GM19240 (cell line): ENCODE results near the gene LRRC4B.

Source experiments
- DNase-seq: peaks from one replicate; pipeline ENCODE4 v3.0.0; 2011; ENCODE audit warnings: low spot score; ENCODE audit not compliant: insufficient read length

Gene LRRC4B

DNA sequence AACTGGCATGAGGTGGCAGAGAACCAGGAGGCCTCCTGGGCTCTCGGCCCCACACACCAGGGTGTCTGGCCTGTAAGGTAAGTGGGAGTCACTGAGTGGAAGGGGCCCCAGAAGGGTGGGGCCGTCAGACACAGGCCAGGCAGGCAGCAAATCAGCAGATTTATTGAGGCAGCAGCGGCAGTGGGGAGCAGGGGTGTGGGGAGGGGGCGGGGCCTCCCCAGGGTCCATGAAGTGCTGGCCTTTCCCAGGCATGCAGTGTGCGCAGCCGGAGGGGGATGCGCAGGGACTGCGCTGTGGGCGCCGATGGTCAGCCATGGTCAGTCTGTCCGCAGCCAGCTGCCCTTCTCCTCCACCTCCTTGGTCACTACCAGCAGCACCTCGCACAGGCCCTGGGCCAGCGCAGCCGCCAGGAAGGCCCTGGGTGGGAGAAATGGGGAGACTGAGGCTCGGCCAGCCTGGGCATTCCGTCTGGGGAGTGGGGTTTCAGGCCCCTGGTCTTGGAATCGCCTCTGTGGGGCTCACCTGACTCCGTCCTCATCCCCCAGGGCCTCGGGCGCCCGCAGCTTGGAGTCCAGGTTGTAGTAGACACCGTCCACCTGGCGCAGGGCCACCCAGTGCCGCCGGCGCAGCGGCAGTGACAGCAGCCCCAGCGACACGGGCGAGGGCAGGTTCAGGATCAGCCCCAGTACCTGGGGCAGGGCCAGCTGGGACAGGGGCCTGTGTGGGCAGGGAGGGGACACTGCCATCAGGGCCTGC lies 62.2 kb downstream of the LRRC4B start:
- DNase-seq: no peak

DNA sequence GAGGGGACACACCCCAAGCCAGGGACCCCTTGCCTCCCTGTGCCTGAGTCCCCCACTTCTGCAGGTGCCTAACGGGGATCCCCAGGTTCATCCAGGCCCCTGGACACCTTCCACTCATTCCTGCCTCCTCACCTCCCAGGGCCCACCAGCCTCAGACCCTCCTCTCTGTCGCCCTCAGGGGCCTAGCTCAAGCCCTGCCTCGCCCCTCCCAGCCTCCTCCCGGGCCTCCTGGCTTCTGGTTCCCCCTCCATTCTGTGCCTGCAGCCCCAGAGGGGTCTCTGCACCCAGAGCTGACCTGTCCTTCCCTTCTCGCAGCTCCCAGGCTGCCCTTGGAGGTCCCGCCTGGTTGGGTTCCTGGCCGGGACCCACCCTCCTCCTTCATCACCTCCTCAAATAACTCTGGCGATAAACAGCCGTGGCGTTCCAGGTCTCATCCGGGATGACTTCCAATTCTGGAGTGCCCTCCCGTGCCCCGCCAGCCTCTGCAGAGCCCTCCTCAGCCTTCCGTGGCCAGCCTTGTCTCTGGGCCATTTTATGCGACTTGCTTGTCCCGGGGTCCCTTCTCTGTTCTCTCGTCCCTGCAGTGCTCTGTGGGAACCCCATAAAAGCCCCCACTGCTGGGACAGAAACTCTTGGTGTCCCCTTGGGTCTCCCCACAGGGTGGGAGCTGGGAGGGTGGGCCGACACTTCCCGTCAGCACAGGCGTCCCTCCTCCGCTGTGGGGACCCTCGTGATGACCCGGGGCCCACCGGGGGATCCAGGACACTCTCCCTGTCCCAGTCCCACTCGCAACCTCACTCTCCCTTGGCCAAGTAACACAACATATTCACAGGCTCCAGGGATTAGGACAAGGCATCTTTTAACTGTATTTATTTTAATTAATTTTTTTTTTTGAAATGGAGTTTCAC lies 66.4 kb downstream of the LRRC4B start:
- DNase-seq: no peak

DNA sequence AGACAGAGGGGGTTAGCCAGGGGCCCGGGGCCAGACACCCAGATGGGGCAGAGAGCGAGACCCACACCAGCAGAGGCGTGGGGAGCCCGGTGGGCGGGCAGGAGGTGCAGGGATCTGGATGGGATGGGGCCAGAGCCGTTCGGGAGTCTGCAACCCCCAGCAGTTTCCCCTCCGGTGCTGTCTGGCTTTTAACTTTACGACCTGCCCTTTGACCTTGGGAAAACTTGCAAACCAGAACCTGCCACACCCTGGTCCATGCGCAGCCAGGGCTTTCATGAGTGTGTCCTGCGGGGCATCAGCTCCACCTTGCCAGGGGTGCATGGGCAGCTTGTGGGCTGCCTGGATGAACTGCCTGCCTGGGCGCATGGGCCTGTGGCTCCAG lies 67.1 kb downstream of the LRRC4B start:
- no peak for DNase-seq

DNA sequence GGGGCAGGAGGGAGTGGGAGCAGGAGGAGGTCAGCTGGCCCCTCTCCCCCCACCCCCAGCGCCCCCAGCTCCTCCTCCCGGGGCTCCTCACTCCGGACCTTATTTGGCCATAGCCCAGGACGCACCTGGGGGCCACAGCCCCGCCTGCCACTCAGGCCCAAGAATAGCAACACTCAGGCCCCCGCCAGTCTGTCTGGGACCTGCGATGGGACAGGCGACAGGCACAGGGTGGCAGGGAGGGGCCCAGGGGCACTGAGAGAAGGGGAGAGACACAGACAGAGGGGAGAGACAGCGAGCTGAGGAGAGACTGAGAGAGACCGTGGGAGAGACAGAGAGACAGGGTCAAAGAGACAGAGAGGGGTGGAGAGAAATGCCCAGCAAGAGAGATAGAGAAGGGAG lies 67.5 kb downstream of the LRRC4B start:
- no peak for DNase-seq

DNA sequence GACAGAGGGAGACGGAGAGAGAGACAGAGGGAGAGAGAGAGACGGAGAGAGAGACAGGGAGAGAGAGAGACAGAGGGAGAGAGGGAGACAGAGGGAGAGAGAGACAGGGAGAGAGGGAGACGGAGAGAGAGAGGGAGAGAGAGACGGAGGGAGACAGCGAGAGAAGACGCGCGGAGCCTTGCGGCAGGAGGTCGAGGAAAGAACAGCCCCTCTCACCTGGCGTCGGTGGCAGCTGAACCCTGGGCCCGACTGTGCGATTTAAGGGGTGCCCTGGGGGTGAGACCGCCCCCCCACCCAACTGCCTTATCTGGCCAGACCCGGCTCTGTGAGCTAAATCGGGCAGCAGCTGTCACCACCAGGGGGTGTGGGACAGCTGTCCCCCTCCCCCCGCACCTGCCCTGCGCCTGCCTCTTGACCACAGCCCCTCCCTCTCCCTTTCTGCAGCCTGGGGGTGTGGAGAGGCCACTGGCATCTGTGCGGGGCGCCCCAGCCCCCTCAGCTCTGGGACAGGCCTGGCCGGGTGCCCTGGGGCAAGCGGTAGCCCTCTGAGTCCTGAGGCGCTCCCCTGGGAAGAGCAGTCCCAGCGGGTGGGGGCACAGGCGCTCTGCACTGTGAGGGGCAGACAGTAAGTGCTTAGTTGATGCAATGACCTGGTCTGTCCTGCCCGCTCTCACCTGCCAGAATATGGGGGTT lies 68.0 kb downstream of the LRRC4B start:
- DNase-seq: no peak

DNA sequence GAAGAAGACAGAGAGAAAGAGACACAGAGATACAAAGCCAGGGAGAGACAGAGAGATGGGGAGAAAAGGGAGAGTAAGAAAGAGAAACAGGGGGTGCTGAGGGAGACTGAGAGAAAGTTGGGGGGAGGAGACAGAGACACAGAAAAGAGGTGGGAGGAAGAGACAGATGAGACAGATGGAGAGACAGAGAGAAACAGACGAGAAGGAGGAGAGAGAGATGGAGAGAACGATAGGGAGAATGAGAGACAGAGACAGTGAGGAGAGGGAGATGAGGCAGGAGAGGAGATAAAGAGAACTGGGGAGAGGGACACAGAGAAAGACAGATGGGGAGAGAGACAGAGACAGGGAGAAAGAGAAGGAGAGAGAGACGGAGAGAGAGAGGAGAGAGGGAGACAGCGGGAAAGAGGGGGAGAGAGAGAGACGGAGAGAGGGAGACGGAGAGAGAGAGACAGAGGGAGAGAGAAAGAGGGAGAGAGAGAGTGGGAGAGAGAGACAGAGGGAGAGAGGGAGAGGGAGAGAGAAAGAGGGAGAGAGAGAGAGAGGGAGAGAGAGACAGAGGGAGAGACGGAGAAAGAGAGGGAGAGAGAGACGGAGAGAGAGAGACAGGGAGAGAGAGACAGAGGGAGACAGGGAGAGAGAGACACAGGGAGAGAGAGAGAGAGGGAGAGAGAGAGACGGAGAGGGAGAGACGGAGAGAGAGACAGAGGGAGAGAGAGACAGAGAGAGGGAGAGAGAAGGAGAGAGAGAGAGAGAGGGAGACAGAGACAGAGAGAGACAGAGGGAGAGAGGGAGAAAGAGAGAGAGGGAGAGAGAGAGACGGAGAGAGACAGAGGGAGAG lies 69.8 kb downstream of the LRRC4B start:
- no peak for DNase-seq

DNA sequence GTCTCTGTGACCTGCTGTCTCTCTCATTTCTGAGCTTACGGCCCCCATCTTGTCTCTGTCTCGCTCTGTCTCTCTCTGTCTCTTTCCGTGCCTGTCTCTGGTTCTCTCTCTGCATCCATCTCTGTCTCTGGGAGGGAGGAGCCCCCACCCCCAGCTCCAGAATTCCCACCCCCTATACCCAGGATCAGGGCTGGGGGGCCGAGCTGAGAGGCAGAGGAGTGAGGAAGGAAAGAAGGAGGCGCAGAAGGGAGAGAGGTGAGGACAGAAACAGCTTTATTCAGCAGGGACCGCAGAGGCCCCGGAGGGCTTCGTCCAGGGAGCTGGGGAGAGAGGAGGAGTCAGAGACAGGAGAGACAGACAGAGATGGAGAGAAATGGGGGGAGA lies 71.2 kb downstream of the LRRC4B start:
- no peak for DNase-seq

DNA sequence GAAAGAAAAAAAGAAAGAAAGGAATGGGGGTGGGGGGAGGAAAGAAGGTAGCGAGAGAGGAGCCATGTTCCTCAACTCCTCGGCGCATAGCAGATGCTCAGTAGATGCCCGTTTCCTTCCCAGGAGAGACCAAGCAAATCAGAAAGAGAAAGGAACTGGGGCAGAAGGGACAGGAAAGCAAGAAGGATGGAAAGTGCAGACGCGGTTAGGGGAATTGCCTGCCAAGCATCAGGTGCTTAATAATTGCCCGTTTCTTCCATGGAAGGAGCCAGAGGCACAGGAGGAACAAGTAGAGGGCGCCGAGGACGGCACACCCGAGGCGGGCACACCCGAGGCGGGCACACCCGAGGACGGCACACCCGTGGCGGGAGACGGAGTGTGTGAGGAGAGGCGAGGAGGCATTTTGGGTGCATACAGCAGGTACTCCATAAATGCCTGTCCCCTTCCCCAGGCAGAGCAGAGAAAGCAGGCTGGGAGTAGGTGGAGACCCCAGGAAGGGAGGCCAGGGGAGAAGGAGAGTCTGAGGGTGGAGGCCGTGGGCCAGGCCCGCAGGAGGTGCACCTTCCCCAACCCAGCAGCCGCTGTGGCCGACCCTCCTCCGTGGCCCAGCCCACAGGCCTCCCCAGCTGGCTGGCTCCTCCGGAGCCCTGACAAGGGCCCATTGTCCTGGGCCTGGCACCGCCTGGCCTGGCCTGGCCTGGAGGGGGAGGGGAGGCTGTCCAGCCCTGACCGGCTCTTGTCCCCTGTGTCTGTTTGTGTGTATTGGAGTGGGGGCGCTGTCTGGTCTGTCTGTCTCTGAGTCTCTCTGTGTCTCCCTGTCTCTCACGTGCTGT lies 71.8 kb downstream of the LRRC4B start:
- DNase-seq: no peak

DNA sequence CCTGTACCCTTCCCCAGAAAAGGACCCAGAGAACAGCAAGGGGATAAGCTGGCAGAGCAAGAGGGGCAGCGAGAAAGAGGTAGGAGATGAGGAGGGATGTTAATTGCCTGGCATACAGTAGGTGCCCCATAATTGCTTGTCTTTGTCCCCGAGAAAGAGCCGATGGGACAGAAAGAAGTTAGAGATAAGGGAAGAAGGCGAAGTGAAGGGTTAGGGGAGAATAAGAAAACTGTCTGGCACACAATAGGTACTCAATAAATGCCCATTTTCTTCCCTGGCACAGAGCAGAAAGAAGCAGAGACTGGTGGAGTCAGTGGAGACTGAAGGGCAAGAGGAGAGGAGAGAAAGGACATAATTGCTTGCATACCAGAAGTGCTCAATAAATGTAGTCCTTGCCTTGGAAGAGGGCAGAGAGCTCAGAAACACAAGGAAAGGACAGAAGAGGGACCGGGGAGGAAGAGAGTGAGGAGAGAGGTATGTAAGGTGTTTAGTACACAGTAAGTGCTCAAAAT lies 73.2 kb downstream of the LRRC4B start:
- no peak for DNase-seq

DNA sequence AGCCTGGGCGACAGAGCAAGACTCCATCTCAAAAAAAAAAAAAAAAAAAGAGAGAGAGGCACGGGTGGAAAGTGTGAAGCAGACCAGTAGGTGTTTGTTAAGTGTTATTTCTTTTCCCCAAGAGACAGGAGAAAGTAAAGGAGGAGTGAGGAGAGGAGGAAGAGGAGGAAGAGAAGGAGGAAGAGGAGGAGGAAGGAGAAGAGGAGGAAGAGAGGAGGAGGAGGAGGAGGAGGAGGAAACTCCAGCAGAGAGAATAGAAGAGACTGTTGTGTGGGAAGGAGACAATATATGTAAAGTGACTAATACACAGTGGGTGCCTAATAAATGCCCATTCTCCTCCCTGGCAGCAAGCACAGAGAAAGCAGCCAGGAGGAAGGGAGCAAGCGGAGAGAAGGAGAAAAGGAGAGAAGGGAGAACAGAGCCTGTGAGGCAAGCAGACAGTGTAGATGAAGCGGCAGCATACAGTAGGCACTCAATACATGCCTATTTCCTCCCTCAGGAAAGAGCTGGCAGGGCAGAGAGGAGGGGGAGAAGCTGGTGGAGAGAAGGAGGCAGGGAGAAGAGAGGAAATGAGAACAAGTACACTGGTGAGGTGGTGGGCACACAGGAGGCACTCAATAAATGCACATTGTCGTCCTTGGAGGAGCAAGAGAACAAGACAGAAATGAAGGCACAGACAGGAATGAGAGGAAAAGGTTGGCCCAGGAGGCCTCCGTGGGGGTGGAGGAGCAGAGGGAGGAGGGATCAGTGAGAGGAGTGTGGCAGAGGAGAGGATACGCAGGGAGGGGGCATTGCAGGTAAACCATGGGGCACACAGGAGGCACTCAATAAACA lies 73.8 kb downstream of the LRRC4B start:
- no peak for DNase-seq

DNA sequence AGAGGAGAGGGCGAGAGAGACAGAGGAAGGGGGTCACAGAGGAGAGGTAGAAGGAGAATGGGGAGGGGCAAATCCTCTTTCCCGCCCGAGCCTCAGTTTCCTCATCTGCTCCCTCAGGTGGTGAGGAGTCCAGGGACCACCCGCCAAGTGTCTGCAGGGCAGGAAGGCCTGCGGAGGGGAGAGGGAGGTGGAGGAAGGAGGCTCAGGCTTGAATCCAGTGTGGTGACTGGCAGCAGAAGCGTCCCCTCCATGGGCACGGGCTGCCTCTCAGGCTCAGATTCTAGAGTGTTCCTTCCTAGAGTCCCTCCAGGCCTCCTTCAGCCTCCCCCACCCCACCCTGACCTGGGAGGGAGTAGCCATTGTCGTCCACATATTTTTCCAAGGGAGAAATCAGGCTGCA lies 75.1 kb downstream of the LRRC4B start:
- DNase-seq: no peak

DNA sequence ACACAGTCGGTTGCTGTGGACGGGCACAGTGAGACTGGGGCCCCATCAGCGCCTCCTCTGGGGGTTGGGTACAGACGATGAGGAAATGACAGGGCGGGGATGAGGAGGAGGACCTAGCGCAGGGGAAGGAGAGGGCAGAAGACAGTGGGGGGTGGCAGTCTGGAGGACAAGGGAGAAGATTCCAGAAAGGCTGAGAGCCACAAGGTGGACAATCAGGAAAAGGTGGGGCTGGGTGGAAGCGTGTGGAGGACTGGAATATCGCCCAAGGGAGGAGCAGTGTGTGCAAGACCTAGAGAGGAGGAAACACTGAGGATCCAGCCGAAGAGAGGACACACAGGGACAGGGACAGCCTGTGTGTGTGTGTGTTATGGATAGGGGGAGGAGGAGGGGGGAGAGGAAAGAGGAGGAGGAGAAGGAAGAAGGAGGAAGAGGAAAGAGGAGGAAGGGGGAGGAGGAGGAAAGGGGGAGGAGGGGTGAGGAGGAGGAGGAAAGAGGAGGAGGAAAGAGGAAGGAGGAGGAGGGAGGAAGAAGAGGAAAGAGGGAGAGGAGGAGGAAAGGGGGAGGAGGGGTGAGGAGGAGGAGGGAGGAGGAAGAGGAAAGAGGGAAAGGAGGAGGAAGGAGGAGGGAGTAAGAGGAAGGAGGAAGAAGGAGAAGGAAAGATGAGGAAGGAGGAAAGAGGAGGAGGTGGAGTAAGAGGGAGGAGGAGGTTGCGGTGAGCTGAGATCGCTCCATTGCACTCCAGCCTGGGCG lies 75.8 kb downstream of the LRRC4B start:
- no peak for DNase-seq

DNA sequence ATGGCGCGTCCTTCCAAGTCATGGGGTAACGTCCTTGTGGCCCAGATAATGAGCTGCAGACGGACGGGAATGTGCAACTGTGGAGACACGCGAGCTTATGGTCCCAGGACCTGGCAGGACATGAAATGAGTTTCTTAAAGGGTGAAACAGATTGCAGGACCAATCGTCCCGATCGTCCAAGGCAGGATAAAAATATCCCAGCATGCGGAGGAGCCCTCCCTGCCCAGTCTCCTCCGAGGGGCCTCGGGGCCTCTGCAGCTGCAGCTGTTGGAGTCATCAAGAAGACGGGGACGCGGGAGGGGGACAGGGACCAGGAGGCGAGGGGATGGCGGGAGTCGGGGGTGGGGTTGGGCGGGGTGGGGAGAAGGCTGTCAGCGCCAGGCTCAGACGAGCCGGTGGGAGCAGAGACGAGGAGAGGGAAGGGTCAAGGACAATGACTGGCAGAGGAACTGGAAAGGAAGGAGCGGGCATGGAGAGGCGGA lies 77.2 kb downstream of the LRRC4B start:
- no peak for DNase-seq

DNA sequence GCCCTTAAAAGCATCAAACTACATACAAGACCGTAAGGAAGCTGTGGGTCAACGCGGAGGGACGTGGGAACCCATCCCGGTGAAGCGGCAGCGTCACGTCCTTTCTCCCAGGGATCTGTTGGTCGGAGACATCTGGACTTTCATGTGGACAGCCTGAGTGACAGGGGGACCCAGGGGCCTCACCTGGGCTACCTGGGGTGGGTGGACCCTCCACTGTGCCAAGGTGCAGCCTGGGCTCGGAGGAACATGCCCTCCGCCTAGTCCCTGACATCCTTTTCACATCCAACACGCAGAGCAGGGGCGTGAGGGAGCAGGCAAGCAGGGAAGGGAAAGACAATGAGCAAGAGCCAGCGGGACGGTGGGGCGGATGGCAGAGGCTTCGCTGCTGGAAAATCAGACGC lies 77.8 kb downstream of the LRRC4B start:
- DNase-seq: no peak

DNA sequence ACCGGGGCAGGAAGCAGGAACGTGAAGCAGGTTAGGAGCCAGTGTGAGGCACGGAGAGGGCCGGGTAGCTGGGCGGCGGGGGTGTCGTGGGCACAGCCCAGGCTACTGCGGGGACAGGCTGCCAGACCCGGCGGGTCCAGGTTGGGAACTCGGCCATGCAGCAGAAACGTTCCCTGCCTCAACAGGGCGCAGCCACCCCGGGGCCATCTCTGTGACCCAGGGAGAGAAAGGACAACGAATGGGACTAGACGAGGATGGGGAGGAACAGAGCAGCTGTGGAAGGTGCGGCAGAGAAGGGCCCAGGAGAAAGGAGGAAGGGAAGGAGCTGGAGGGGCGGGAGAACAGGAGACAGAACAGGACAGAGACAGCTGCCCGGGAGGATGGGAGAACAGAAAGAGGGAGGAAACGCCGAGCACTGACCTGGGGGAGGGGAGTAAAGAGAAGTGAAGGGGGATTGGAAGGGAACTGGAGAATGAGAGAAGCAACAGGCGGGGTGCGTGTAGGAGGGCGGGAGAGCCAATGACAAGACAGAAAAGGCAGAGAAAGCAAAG lies 78.7 kb downstream of the LRRC4B start:
- DNase-seq: no peak

DNA sequence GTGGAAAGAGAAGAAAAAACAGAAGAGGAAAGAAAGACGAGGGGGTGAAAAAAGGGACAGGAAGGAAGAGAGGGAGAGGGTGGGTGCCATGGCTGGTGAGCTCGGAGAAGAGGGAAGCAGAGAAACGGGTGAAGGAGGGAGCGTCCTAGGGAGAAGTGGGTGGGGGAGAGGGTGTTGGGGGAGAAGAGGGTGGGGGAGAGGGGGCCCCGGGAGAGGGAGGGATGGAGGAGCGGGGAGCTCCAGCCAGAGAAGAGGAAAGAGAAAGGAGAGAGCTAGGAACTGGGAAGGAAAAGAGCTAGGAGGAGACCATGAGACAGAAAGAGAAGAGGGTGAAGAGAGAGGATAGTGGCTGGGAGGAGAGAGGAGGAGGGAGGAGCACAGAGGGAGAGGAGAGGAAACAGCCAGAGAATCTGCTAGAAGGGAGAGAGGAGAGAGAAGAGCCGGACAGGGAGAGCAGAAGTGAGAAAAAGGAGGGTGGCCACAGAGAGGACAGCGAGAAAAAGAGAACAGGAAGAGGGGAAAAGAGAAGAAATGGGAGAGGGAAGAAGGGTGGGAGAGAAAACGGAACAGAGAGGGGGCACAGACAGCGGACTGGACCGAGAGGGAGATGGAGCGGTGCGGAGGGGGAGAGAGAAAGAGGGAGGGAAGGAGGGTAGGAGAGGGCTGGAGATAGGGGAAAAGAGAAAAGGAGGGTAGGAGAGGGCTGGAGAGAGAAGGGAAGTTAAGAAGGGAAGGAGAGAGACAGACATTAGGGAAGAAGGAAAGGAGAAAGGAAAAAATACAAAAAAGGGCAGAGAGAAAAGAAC lies 79.6 kb downstream of the LRRC4B start:
- no peak for DNase-seq

DNA sequence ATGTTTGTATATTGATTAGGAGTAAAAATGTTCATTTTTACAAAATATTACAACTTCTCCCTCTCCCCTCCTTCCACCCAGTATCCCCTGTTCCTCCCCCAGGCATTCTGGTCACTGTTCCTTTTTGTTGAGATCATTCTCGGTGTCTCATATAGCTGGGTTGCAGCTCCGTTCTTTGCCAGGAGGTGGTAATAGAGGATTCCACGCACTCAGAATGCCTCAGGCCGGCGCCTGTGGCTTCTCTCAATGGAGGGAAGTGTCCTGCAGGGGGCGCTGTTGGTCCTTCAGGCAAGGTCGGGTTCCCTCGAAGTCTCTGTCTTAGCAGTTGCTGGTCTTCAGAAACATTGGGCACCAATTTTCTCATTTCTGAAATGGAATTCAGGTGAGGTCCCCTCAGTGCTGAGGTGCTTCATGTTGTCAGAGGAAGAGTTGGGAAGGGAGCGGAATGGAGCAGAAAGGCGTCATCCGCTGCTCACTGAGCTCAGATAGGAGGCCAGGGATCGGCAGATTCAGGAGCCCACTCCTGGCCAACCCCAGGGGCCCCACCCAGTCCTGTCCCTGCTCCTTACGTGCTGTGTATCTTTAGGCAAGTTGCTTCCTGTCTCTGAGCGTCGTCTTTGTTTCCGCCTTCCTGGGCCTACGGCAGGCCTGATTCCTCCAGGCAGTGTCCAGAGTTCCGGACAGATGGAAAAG lies 81.3 kb downstream of the LRRC4B start:
- DNase-seq: no peak
